Femur (tissue), 1 donor: ENCODE results near the gene TEKT3.

Experiments
- DNase-seq: peaks from one replicate; pipeline ENCODE4 v3.0.0-alpha.2; 2017

The TEKT3 gene

GRCh38 chr17:15290605-15291004, 50.8 kb downstream of the TEKT3 start:
- no peak for DNase-seq

- DNase-seq, result no peak
These were observed 51.9 kb downstream of the TEKT3 start for GRCh38 chr17:15289285-15290183.

GRCh38 chr17:15288859-15289258, 52.5 kb downstream of the TEKT3 start:
- no peak for DNase-seq

GRCh38 chr17:15287538-15288267, 53.7 kb downstream of the TEKT3 start:
- no peak for DNase-seq

- DNase-seq, result no peak
These were observed 55.9 kb downstream of the TEKT3 start for GRCh38 chr17:15285466-15285865.

GRCh38 chr17:15284537-15284936, 56.9 kb downstream of the TEKT3 start:
- DNase-seq, result no peak

GRCh38 chr17:15284107-15284506, 57.3 kb downstream of the TEKT3 start:
- no peak for DNase-seq

- no peak for DNase-seq
These were observed 59.5 kb downstream of the TEKT3 start for GRCh38 chr17:15281909-15282308.

GRCh38 chr17:15278924-15279477, 62.4 kb downstream of the TEKT3 start:
- DNase-seq, result no peak

GRCh38 chr17:15278380-15278779, 63.0 kb downstream of the TEKT3 start:
- DNase-seq, result no peak

- DNase-seq, result no peak
These were observed 67.4 kb downstream of the TEKT3 start for GRCh38 chr17:15274017-15274416.

GRCh38 chr17:15273141-15273793, 68.1 kb downstream of the TEKT3 start:
- no peak for DNase-seq

GRCh38 chr17:15271741-15272140, 69.7 kb downstream of the TEKT3 start:
- DNase-seq, result no peak

GRCh38 chr17:15270628-15271381, 70.6 kb downstream of the TEKT3 start:
- no peak for DNase-seq

- DNase-seq, result no peak
These were observed 71.7 kb downstream of the TEKT3 start for GRCh38 chr17:15269780-15270089.

GRCh38 chr17:15269087-15269779, 72.2 kb downstream of the TEKT3 start:
- DNase-seq, result no peak

- DNase-seq, result peak; percentile 75
These were observed 72.9 kb downstream of the TEKT3 start for GRCh38 chr17:15268461-15268860.

GRCh38 chr17:15267996-15268395, 73.4 kb downstream of the TEKT3 start:
- DNase-seq, result no peak

- DNase-seq, result no peak
These were observed 74.9 kb downstream of the TEKT3 start for GRCh38 chr17:15266325-15267125.

GRCh38 chr17:15265131-15265530, 76.3 kb downstream of the TEKT3 start, which contains the start of gene PMP22:
Gene PMP22, minus strand, starts transcription at chr17:15265326. Its CDS starts 4,599 bp downstream, at chr17:15260727.
- DNase-seq, result peak; percentile 85

GRCh38 chr17:15264542-15264941, 76.9 kb downstream of the TEKT3 start:
- DNase-seq, result no peak
